Fibroblast of lung (primary cell): Measurements from ENCODE around the gene HPS1. TPM values are rescaled to one million over a fixed set of nuclear protein-coding genes. Genes with fewer than 3 reads are reported as not detected.

ENCODE experiments used
- DNase-seq, 2 donors: peaks; one replicate each; pipeline versions ENCODE4 v3.0.0 to v3.0.0-alpha.2; 2010; ENCODE audit warnings: low read depth in 2 of 2
- H2AFZ ChIP-seq: 2 replicates; pipeline ENCODE4 v1.5.1; 2012; ENCODE audit warnings: low read length, control low read depth, inconsistent platforms
- H3K27ac ChIP-seq: 2 replicates; pipeline ENCODE4 v1.5.1; 2011; ENCODE audit warnings: low read length, control low read depth; ENCODE audit not compliant: insufficient read depth
- H3K27me3 ChIP-seq: 2 replicates; pipeline ENCODE4 v1.5.1; 2011; ENCODE audit warnings: mild to moderate bottlenecking, low read length; ENCODE audit not compliant: control insufficient read depth, insufficient read depth
- H3K36me3 ChIP-seq: 2 replicates; pipeline ENCODE4 v1.5.1; 2011; ENCODE audit warnings: low read length; ENCODE audit not compliant: control insufficient read depth, insufficient read depth
- H3K4me1 ChIP-seq: 2 replicates; pipeline ENCODE4 v1.5.1; 2011; ENCODE audit warnings: low read length; ENCODE audit not compliant: control insufficient read depth, insufficient read depth; ENCODE audit errors: extremely low read depth
- H3K4me2 ChIP-seq: 2 replicates; pipeline ENCODE4 v1.5.1; 2011; ENCODE audit warnings: low read length, control low read depth; ENCODE audit not compliant: insufficient read depth; ENCODE audit errors: extremely low read depth
- H3K4me3 ChIP-seq, 4 experiments: fragments of 200-600 bp in 1 of 4; sonication (generic) in 1 of 4; replicated peaks in 1 of 4; 2 replicates each; pipeline ENCODE4 v1.5.1; 2011 to 2016; ENCODE audit warnings: low read length in 4 of 4, low read depth in 3 of 4, mild to moderate bottlenecking in 3 of 4, control low read depth in 2 of 4, inconsistent platforms in 1 of 4, mixed read lengths in 1 of 4; ENCODE audit not compliant: insufficient read depth in 1 of 4; ENCODE audit errors: control extremely low read depth in 1 of 4
- H3K79me2 ChIP-seq: 2 replicates; pipeline ENCODE4 v1.5.1; 2012; ENCODE audit warnings: mild to moderate bottlenecking, low read length, inconsistent platforms; ENCODE audit not compliant: control insufficient read depth, insufficient read depth
- H3K9ac ChIP-seq: 2 replicates; pipeline ENCODE4 v1.5.1; 2011; ENCODE audit warnings: mild to moderate bottlenecking, low read length, control low read depth; ENCODE audit not compliant: insufficient read depth
- H3K9me3 ChIP-seq: 2 replicates; pipeline ENCODE4 v1.5.1; 2012; ENCODE audit warnings: low read depth, low read length; ENCODE audit not compliant: control insufficient read depth, insufficient read depth
- H4K20me1 ChIP-seq: 2 replicates; pipeline ENCODE4 v1.5.1; 2011; ENCODE audit warnings: low read length; ENCODE audit not compliant: control insufficient read depth, insufficient read depth; ENCODE audit errors: extremely low read depth
- EZH2 ChIP-seq: IDR thresholded peaks from 2 replicates; pipeline ENCODE4 v1.5.1; 2012; ENCODE audit warnings: low read length, control low read depth, mild to moderate bottlenecking; ENCODE audit errors: missing control alignments
- polyA plus RNA-seq, 2 donors: library from polyadenylated mRNA; depleted of rRNA in 1 of 2; stranded (reverse) in 1 of 2; unstranded in 1 of 2; fragments of >200 nt; gene quantifications; 2 replicates each; pipeline ENCODE4 v1.2.1, GENCODE V29; 2011 to 2012; ENCODE audit warnings: missing spikeins in 1 of 2
- total RNA-seq: library from RNA; depleted of rRNA; stranded (reverse); fragments of >200 nt; gene quantifications from 2 replicates; pipeline ENCODE4 v1.2.1, GENCODE V29; 2014
- TF ChIP-seq, protein P1 (sequence below), 2 donors: IDR thresholded peaks in 1 of 2; conservative IDR thresholded peaks in 1 of 2; 1 replicate in 1 of 2; 2 replicates in 1 of 2; pipeline ENCODE4 v1.5.1; 2011 to 2012; ENCODE audit warnings: low read length in 2 of 2, control low read depth in 1 of 2, inconsistent platforms in 1 of 2, low read depth in 1 of 2, mild to moderate bottlenecking in 1 of 2

HPS1 gene
- total and polyA plus RNA-seq, 2 donors (not counting 1 experiment from before 2014, with no cell fraction given) = 44.6 to 58.1 TPM

GRCh38 chr10:98404571-98405359, 42.0 kb downstream of the HPS1 start:
- TF ChIP-seq, protein P1, sequence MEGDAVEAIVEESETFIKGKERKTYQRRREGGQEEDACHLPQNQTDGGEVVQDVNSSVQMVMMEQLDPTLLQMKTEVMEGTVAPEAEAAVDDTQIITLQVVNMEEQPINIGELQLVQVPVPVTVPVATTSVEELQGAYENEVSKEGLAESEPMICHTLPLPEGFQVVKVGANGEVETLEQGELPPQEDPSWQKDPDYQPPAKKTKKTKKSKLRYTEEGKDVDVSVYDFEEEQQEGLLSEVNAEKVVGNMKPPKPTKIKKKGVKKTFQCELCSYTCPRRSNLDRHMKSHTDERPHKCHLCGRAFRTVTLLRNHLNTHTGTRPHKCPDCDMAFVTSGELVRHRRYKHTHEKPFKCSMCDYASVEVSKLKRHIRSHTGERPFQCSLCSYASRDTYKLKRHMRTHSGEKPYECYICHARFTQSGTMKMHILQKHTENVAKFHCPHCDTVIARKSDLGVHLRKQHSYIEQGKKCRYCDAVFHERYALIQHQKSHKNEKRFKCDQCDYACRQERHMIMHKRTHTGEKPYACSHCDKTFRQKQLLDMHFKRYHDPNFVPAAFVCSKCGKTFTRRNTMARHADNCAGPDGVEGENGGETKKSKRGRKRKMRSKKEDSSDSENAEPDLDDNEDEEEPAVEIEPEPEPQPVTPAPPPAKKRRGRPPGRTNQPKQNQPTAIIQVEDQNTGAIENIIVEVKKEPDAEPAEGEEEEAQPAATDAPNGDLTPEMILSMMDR (conservative IDR thresholded peaks at IDR 0.05 in 1 of 2, IDR thresholded peaks at IDR 0.05 in 1 of 2; ENCODE audit: low read depth in 1 of 2, low read length in 2 of 2) = no peak
- TF ChIP-seq EZH2 = no peak
- Histone ChIP-seq H3K9me3 (no peaks in the 10 kb centered on the region), H3K4me1 (peaks cover 24% of the 10 kb centered on the region), H3K27me3 (no peaks in the 10 kb centered on the region), H3K79me2 (no peaks in the 10 kb centered on the region), H3K9ac (no peak overlapping the region), H4K20me1 (no peaks in the 10 kb centered on the region), H3K4me3 (peak overlapping the region in 1 of 4 experiments; percentile 23), H2AFZ (no peak overlapping the region), H3K4me2 (peak overlapping the region; percentile 51), H3K36me3 (peaks cover 3% of the 10 kb centered on the region), H3K27ac (peak overlapping the region; percentile 80)
- peak; percentile 76 for DNase-seq

DNA sequence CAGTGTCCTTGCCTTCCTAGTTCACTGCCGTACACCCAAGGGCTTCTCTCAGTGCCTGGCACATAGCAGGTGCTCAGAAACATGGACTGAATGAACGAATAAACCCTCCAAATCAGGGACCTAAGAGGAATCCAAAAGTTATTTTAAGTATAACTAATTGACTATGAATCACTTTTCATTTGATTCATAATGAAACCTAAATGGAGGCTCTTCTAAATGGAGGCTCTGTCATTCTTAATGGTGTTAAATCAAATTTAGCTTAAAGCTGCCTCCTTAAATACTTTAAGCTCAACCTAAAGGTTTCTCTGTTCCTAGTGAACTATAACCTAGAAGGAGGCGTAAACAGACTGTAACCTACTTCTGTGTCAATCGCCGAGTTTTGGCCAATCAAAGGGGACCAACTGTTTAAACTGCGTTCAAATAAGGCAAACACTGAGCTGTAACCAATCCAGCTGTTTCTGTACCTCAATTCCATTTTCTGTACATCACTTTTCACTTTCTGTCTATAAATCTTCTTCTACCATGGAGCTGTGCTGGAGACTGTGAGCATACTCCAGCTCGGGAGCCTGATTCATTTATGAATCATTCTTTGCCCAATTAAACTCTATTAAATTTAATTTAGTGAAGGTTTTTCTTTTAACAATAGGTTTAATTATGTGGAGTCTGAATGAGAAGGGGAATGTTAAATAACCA, 42.8 kb downstream of the HPS1 start:
- Histone ChIP-seq H4K20me1 (no peaks in the 10 kb centered on the region), H3K27me3 (no peaks in the 10 kb centered on the region), H3K4me3 (peak overlapping the region in 1 of 4 experiments; percentile 23), H3K79me2 (no peaks in the 10 kb centered on the region), H2AFZ (no peak overlapping the region), H3K9ac (no peak overlapping the region), H3K36me3 (peaks cover 5% of the 10 kb centered on the region), H3K4me1 (peaks cover 24% of the 10 kb centered on the region), H3K9me3 (no peaks in the 10 kb centered on the region), H3K4me2 (peak overlapping the region; percentile 66), H3K27ac (peak overlapping the region; percentile 80)
- TF ChIP-seq, protein P1 (conservative IDR thresholded peaks at IDR 0.05 in 1 of 2, IDR thresholded peaks at IDR 0.05 in 1 of 2; ENCODE audit: low read depth in 1 of 2, low read length in 2 of 2) = no peak
- no peak for TF ChIP-seq EZH2
- peak; percentile 47 to 87 for DNase-seq

- H3K9ac ChIP-seq = no peak overlapping the region
- H3K79me2 ChIP-seq = no peaks in the 10 kb centered on the region
- H3K27me3 ChIP-seq = no peaks in the 10 kb centered on the region
- no peak overlapping the region for H3K4me3 ChIP-seq
- no peaks in the 10 kb centered on the region for H3K9me3 ChIP-seq
- H4K20me1 ChIP-seq = no peaks in the 10 kb centered on the region
- DNase-seq = no peak
- H3K27ac ChIP-seq = peak overlapping the region; percentile 80
- peaks cover 24% of the 10 kb centered on the region for H3K4me1 ChIP-seq
- no peak overlapping the region for H2AFZ ChIP-seq
- no peak for TF ChIP-seq EZH2
- TF ChIP-seq, protein P1 (conservative IDR thresholded peaks at IDR 0.05 in 1 of 2, IDR thresholded peaks at IDR 0.05 in 1 of 2; ENCODE audit: low read depth in 1 of 2, low read length in 2 of 2) = no peak
- peaks cover 5% of the 10 kb centered on the region for H3K36me3 ChIP-seq
- peak overlapping the region; percentile 66 for H3K4me2 ChIP-seq
These were observed 43.6 kb downstream of the HPS1 start for GRCh38 chr10:98402931-98403718.
